DND-41 (cell line): ENCODE data around the gene LTBP1.

Source experiments
- EZH2 ChIP-seq: IDR thresholded peaks from 3 replicates; pipeline ENCODE4 v1.6.1; 2012; ENCODE audit warnings: borderline replicate concordance, low read depth, mild to moderate bottlenecking, moderate library complexity, low read length, inconsistent platforms; ENCODE audit not compliant: severe bottlenecking
- TF ChIP-seq, protein P1 (sequence below): IDR thresholded peaks from 2 replicates; pipeline ENCODE4 v1.5.1; 2012; ENCODE audit warnings: borderline replicate concordance, low read length, moderate library complexity, mild to moderate bottlenecking; ENCODE audit not compliant: poor library complexity, severe bottlenecking; ENCODE audit errors: extremely low read depth

DNA sequence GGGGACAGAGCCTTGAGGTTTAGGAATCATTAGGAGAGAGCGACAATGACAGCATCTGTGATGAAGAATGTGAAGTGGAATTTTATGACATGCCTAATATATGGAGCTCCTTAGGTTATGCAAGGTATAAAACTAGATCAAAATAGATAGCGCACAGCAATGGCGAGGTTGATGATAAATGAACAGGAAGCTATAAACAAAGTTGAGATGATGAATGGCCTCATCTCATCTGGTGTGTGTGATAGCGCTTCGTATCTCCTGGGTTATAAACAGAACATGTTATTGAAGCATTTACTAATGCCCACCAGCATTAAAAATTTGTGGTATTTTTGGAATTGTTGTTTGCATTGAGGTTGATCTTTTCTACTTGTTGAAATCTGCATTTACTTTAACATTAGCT lies 231.5 kb downstream of the LTBP1 start:
- TF ChIP-seq, protein P1, sequence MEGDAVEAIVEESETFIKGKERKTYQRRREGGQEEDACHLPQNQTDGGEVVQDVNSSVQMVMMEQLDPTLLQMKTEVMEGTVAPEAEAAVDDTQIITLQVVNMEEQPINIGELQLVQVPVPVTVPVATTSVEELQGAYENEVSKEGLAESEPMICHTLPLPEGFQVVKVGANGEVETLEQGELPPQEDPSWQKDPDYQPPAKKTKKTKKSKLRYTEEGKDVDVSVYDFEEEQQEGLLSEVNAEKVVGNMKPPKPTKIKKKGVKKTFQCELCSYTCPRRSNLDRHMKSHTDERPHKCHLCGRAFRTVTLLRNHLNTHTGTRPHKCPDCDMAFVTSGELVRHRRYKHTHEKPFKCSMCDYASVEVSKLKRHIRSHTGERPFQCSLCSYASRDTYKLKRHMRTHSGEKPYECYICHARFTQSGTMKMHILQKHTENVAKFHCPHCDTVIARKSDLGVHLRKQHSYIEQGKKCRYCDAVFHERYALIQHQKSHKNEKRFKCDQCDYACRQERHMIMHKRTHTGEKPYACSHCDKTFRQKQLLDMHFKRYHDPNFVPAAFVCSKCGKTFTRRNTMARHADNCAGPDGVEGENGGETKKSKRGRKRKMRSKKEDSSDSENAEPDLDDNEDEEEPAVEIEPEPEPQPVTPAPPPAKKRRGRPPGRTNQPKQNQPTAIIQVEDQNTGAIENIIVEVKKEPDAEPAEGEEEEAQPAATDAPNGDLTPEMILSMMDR, result no peak
- no peak for TF ChIP-seq EZH2
